ES-I3 (cell line): ENCODE results near the gene CELSR1.

Experiments used
- H3K36me3 ChIP-seq: 2 replicates; pipeline ENCODE4 v1.6.1; 2013; ENCODE audit warnings: mild to moderate bottlenecking, low read length, control low read depth, moderate library complexity; ENCODE audit not compliant: insufficient read depth
- H3K4me1 ChIP-seq: 2 replicates; pipeline ENCODE4 v1.6.1; 2013; ENCODE audit warnings: mild to moderate bottlenecking, control low read depth, low read length; ENCODE audit not compliant: insufficient read depth
- H3K9ac ChIP-seq: 2 replicates; pipeline ENCODE4 v1.6.1; 2013; ENCODE audit warnings: low read depth, mild to moderate bottlenecking, low read length, moderate library complexity
- H3K9me3 ChIP-seq: 2 replicates; pipeline ENCODE4 v1.6.1; 2013; ENCODE audit warnings: mild to moderate bottlenecking, low read length, moderate library complexity; ENCODE audit not compliant: control insufficient read depth, insufficient read depth

CELSR1 gene

GRCh38 chr22:46578824-46579561 lies 41.6 kb upstream of the CELSR1 start:
- peaks cover 16% of the 10 kb centered on the region for H3K4me1 ChIP-seq
- no peak overlapping the region for H3K9ac ChIP-seq
- no peaks in the 10 kb centered on the region for H3K36me3 ChIP-seq
- H3K9me3 ChIP-seq = no peaks in the 10 kb centered on the region

GRCh38 chr22:46578251-46578823 lies 40.9 kb upstream of the CELSR1 start:
- Histone ChIP-seq H3K9ac (peak overlapping the region; percentile 50; the same call in 1 of the 2 replicates), H3K9me3 (no peaks in the 10 kb centered on the region), H3K4me1 (peaks cover 16% of the 10 kb centered on the region), H3K36me3 (no peaks in the 10 kb centered on the region)

GRCh38 chr22:46577368-46578249 lies 40.2 kb upstream of the CELSR1 start:
- Histone ChIP-seq H3K9ac (peak overlapping the region; percentile 50; the same call in 1 of the 2 replicates), H3K4me1 (peaks cover 16% of the 10 kb centered on the region), H3K36me3 (no peaks in the 10 kb centered on the region), H3K9me3 (no peaks in the 10 kb centered on the region)

GRCh38 chr22:46576556-46577367 lies 39.3 kb upstream of the CELSR1 start:
- H3K9ac ChIP-seq = peak overlapping the region; percentile 55; the same call in 1 of the 2 replicates
- H3K9me3 ChIP-seq = no peaks in the 10 kb centered on the region
- no peaks in the 10 kb centered on the region for H3K36me3 ChIP-seq
- H3K4me1 ChIP-seq = peaks cover 16% of the 10 kb centered on the region

GRCh38 chr22:46575911-46576555 lies 38.6 kb upstream of the CELSR1 start:
- Histone ChIP-seq H3K36me3 (no peaks in the 10 kb centered on the region), H3K9me3 (no peaks in the 10 kb centered on the region), H3K9ac (peak overlapping the region; percentile 55; the same call in 1 of the 2 replicates), H3K4me1 (peaks cover 10% of the 10 kb centered on the region)

GRCh38 chr22:46574993-46575910 lies 37.8 kb upstream of the CELSR1 start:
- no peaks in the 10 kb centered on the region for H3K36me3 ChIP-seq
- no peaks in the 10 kb centered on the region for H3K9me3 ChIP-seq
- peaks cover 8% of the 10 kb centered on the region; the same call in 1 of the 2 replicates for H3K4me1 ChIP-seq
- peak overlapping the region; percentile 10; the same call in 1 of the 2 replicates for H3K9ac ChIP-seq

GRCh38 chr22:46574438-46574992 lies 37.1 kb upstream of the CELSR1 start:
- peaks cover 8% of the 10 kb centered on the region; the same call in 1 of the 2 replicates for H3K4me1 ChIP-seq
- H3K9me3 ChIP-seq = no peaks in the 10 kb centered on the region
- no peaks in the 10 kb centered on the region for H3K36me3 ChIP-seq
- no peak overlapping the region for H3K9ac ChIP-seq

GRCh38 chr22:46573781-46574437 lies 36.5 kb upstream of the CELSR1 start:
- Histone ChIP-seq H3K4me1 (peaks cover 8% of the 10 kb centered on the region; the same call in 1 of the 2 replicates), H3K9me3 (no peaks in the 10 kb centered on the region), H3K9ac (no peak overlapping the region), H3K36me3 (no peaks in the 10 kb centered on the region)

- Histone ChIP-seq H3K9ac (no peak overlapping the region), H3K9me3 (no peaks in the 10 kb centered on the region), H3K36me3 (no peaks in the 10 kb centered on the region), H3K4me1 (peaks cover 8% of the 10 kb centered on the region; the same call in 1 of the 2 replicates)
These were observed 35.7 kb upstream of the CELSR1 start for GRCh38 chr22:46572911-46573780.

GRCh38 chr22:46571642-46572250 lies 34.3 kb upstream of the CELSR1 start:
- Histone ChIP-seq H3K9ac (no peak overlapping the region), H3K4me1 (peaks cover 8% of the 10 kb centered on the region; the same call in 1 of the 2 replicates), H3K9me3 (no peaks in the 10 kb centered on the region), H3K36me3 (no peaks in the 10 kb centered on the region)
